Body of pancreas (tissue), 4 donors: ENCODE data around the gene SIPA1.

Experiments used
- POLR2A ChIP-seq, 3 donors: fragments of 450-650 bp; IDR thresholded peaks; one replicate each; pipeline ENCODE4 v1.6.1; 2016; ENCODE audit warnings: antibody characterized with exemption in 3 of 3, mild to moderate bottlenecking in 2 of 3
- TF ChIP-seq, protein P1 (sequence below), 7 experiments: fragments of 450-650 bp in 4 of 7; fragments of 200-600 bp in 3 of 7; sonication (generic) in 3 of 7; IDR thresholded peaks; one replicate each; pipeline ENCODE4 v1.5.1; 2016 to 2019; ENCODE audit warnings: antibody characterized with exemption in 7 of 7

- TF ChIP-seq, protein P1, sequence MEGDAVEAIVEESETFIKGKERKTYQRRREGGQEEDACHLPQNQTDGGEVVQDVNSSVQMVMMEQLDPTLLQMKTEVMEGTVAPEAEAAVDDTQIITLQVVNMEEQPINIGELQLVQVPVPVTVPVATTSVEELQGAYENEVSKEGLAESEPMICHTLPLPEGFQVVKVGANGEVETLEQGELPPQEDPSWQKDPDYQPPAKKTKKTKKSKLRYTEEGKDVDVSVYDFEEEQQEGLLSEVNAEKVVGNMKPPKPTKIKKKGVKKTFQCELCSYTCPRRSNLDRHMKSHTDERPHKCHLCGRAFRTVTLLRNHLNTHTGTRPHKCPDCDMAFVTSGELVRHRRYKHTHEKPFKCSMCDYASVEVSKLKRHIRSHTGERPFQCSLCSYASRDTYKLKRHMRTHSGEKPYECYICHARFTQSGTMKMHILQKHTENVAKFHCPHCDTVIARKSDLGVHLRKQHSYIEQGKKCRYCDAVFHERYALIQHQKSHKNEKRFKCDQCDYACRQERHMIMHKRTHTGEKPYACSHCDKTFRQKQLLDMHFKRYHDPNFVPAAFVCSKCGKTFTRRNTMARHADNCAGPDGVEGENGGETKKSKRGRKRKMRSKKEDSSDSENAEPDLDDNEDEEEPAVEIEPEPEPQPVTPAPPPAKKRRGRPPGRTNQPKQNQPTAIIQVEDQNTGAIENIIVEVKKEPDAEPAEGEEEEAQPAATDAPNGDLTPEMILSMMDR (IDR thresholded peaks at IDR 0.05), result no peak
- no peak for TF ChIP-seq POLR2A (IDR thresholded peaks at IDR 0.05)
Measured at GRCh38 chr11:65615950-65616574, 21.8 kb upstream of the SIPA1 start.
